Stimulated activated CD8-positive, alpha-beta memory T cell treated with anti-CD3 and anti-CD28 coated beads, Interleukin-15, amount 100 ng/mL, for 1 hour (primary cell): Measurements from ENCODE around the gene RNF168.
A peak's percentile ranks its signal among the peaks of the same experiment; 100 is the strongest.
"Not testable (repeated sequence)": the region's sequence is repeated elsewhere in the genome, so short reads cannot be mapped to it uniquely, and the experiment has no call there.

Experiments used
- DNase-seq: peaks from one replicate; pipeline ENCODE4 v3.0.0-alpha.2; 2020; ENCODE audit warnings: low read depth

The RNF168 gene, protein sequence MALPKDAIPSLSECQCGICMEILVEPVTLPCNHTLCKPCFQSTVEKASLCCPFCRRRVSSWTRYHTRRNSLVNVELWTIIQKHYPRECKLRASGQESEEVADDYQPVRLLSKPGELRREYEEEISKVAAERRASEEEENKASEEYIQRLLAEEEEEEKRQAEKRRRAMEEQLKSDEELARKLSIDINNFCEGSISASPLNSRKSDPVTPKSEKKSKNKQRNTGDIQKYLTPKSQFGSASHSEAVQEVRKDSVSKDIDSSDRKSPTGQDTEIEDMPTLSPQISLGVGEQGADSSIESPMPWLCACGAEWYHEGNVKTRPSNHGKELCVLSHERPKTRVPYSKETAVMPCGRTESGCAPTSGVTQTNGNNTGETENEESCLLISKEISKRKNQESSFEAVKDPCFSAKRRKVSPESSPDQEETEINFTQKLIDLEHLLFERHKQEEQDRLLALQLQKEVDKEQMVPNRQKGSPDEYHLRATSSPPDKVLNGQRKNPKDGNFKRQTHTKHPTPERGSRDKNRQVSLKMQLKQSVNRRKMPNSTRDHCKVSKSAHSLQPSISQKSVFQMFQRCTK

GRCh38 chr3:196503196-196504076 lies at the start of gene RNF168:
TSS of gene RNF168 (minus strand) at chr3:196503768. CDS start at chr3:196503173, 595 bp downstream.
- DNase-seq, result peak; percentile 78

DNA sequence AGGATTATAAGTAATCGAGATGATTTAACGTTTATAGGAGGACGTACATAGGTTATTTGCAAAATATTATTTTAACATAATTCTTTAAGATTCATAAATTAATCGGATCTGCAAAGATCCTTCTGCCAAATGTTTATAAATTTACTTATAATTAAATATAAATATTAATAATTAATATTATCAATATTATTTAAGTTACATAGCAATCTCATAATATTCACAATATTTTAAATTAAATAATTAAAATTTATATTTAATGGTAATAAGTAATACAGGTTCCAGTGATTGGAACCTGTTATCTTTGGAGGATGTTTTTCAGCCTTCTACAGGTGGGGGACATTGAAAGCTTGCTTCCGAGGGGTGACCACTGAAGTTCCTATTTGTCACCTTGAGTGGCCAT lies 48.7 kb upstream of the RNF168 start:
- no peak for DNase-seq

DNA sequence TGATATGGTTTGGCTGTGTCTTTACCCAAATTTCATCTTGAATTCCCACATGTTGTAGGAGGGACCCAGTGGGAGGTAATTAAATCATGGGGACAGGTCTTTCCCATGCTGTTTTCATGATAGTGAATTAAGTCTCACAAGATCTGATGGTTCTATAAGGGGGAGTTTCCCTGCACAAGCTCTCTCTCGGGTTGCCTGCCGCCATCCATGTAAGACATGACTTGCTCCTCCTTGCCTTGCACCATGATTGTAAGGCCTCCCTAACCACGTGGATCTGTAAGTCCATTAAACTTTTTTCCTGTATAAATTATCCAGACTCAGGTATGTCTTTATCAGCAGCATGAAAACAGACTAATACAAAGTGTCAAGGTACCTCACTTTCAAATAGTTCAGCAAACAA lies 46.6 kb upstream of the RNF168 start:
- DNase-seq, result not testable (repeated sequence)

GRCh38 chr3:196549312-196549711 lies 45.7 kb upstream of the RNF168 start:
- not testable (repeated sequence) for DNase-seq

DNA sequence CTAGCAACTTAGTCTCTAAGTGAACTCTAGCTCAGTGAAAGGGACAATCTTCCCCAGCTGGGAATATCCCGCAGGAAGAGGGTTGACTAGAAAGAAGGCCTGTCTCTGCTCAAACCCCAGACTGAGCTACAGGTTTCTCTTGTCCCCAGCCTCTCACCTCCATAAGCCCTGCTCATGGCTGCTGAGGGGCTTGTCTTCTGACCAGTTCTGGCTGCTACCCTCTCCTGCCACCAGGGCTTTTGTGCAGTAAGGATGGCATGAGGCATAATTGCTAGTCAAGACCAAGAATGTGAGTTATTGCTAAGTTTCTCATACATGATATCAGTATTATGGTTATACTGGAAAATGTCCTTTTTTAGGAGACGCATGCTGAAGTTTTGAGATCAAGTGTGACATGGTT lies 43.5 kb upstream of the RNF168 start:
- no peak for DNase-seq

DNA sequence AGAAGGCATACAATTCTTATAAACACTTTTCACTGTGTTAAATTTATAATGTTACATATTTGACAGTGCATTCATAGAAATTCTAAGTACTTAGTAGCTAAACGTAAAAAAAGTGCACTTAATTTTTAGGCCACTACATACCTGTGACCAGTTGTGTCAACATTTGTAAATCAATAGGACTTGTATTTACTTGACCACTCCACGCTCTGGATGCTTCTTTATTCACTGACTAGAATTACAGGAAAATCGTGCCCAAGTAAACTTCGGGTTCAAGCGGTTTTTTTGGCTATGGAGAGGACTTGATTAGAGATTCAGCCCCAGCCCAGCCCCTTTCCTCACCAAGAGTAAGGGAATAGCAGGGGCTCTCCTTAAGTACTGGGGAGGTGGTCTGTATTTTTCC lies 43.0 kb upstream of the RNF168 start:
- DNase-seq, result no peak

DNA sequence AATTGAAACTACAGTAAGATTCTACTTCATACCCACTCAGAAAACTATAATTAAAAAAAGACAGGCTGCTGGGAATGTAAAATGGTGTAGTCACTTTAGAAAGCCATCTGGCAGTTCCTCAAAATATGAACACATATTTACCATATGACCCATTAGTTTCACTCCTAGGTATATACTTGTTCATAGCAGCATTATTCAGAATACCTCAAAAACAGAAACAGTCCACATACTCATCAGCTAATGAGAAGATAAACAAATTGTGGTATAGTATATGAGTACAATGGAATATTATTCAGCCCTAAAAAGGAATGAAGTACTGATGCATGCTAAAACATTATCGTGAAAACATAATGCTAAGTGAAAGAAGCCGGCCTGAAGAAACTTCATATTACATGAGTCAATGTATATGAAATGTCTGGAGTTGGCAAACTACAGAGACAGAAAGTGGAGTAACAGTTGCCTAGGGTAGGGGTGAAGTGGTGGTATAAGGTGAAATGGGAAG lies 41.0 kb upstream of the RNF168 start:
- no peak for DNase-seq

- DNase-seq, result no peak
These were observed 38.3 kb upstream of the RNF168 start for GRCh38 chr3:196541684-196542445.

DNA sequence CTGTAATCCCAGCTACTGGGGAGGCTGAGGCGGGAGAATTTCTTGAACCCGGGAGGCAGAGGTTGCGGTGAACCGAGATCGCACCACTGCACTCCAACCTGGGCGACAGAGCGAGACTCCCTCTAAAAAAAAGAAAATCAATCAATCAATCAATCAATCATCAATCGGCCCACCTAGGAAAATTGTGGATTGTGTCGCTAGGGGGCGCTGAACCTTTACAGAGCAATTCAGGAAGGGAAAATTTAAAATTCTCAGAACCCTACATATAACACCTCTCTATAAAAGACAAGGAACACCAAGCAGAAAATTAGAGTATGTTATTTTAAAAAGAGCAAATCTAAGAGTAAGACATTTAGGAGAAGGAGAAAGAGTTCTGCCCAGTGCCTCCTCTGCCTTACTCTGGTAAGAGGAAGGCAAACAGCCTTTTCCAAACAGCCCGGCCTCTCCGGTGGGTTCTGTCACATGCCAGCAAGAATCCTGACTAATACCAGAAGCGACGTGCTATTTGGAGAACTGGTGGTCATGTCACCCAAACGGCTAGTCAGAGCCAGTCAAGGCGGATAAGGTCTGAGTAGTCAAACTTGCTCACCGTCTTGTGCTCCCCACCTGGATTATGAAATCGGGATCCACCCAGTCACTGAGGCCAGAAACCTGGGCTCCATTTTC lies 33.9 kb upstream of the RNF168 start:
- peak; percentile 60 for DNase-seq

- DNase-seq, result no peak
These were observed 29.7 kb upstream of the RNF168 start for GRCh38 chr3:196533260-196533681.

- no peak for DNase-seq
These were observed 27.9 kb upstream of the RNF168 start for GRCh38 chr3:196531418-196531817.

- DNase-seq, result peak; percentile 55
These were observed 25.2 kb upstream of the RNF168 start for GRCh38 chr3:196528639-196529233.

- DNase-seq, result no peak
These were observed 21.6 kb upstream of the RNF168 start for GRCh38 chr3:196525141-196525540.

DNA sequence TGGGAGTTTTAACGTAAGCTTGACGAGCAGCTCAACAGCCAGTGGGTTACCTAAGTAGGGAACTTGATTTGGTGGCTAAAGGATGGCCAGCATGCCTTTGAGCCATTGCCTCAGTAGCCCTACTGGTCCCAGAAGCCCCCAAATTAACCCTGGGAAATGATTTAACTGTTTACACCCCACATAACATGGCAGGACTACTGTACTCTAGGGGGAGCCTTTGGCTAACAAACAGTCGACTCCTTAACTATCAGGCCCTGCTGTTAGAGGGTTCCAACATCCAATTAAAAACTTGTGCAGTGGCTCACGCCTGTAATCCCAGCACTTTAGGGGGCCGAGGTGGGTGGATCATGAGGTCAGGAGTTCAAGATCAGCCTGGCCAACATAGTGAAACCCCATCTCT lies 21.0 kb upstream of the RNF168 start:
- DNase-seq, result no peak

- DNase-seq, result no peak
These were observed 20.3 kb upstream of the RNF168 start for GRCh38 chr3:196523841-196524240.

GRCh38 chr3:196521291-196521690 lies 17.7 kb upstream of the RNF168 start:
- DNase-seq, result not testable (repeated sequence)

- DNase-seq, result no peak
These were observed 16.1 kb upstream of the RNF168 start for GRCh38 chr3:196519718-196520082.

- DNase-seq, result peak; percentile 20
These were observed 15.6 kb upstream of the RNF168 start for GRCh38 chr3:196518966-196519717.

- DNase-seq, result no peak
These were observed 14.4 kb upstream of the RNF168 start for GRCh38 chr3:196517919-196518318.
